OCI-LY7 (cell line): Measurements from ENCODE around the gene EYS. TPM values are rescaled to one million over a fixed set of nuclear protein-coding genes. Genes with fewer than 3 reads are reported as not detected.

ENCODE experiments used
- BruUV-seq: library from RNA; stranded (reverse); fragments of 400-500 nt; replicated peaks from 2 replicates; lab custom pipeline; 2021; lab: Mats Ljungman, UMichigan
- CTCF ChIA-PET: fragments of 300-600 bp; sonication (Branson Sonifier 250); formaldehyde crosslinking; loops from one replicate; lab custom pipeline; 2022; ENCODE audit warnings: antibody characterized with exemption; ENCODE audit not compliant: unreplicated experiment; lab: Charles Lee
- POLR2A ChIA-PET: fragments of 300-600 bp; sonication (Branson Sonifier 250); formaldehyde crosslinking; loops from one replicate; lab custom pipeline; 2022; ENCODE audit warnings: antibody characterized with exemption; lab: Charles Lee
- DNase-seq: peaks from one replicate; pipeline ENCODE4 v3.0.0-alpha.2; 2015; ENCODE audit warnings: low spot score
- H2AFZ ChIP-seq: fragments of 200-600 bp; sonication (generic), shearing (Covaris generic); 2 replicates; pipeline ENCODE4 v1.6.1; 2014; ENCODE audit warnings: mild to moderate bottlenecking, antibody characterized with exemption, low read length, moderate library complexity
- H3K27ac ChIP-seq: fragments of 200-600 bp; sonication (generic); 2 replicates; pipeline ENCODE4 v1.5.1; 2014; ENCODE audit warnings: mixed run types, low read depth, mild to moderate bottlenecking, moderate library complexity, low read length, inconsistent platforms; ENCODE audit not compliant: poor library complexity, severe bottlenecking
- H3K36me3 ChIP-seq: fragments of 200-600 bp; sonication (generic); 2 replicates; pipeline ENCODE4 v1.6.1; 2014; ENCODE audit warnings: mild to moderate bottlenecking, antibody characterized with exemption, low read length, moderate library complexity, mixed read lengths; ENCODE audit not compliant: insufficient read depth
- H3K4me1 ChIP-seq: fragments of 200-600 bp; sonication (generic); 2 replicates; pipeline ENCODE4 v1.5.1; 2014; ENCODE audit warnings: mild to moderate bottlenecking, low read length; ENCODE audit not compliant: insufficient read depth, poor library complexity, severe bottlenecking
- H3K4me2 ChIP-seq: fragments of 200-600 bp; sonication (generic); 2 replicates; pipeline ENCODE4 v1.6.1; 2014; ENCODE audit warnings: mild to moderate bottlenecking, low read length
- H3K4me3 ChIP-seq: fragments of 200-600 bp; sonication (generic); 2 replicates; pipeline ENCODE4 v1.5.1; 2014; ENCODE audit warnings: mild to moderate bottlenecking, low read depth, low read length; ENCODE audit not compliant: poor library complexity, severe bottlenecking
- H3K79me2 ChIP-seq: fragments of 200-600 bp; sonication (generic); 2 replicates; pipeline ENCODE4 v1.6.1; 2016; ENCODE audit warnings: low read depth, mild to moderate bottlenecking, low read length, moderate library complexity, mixed read lengths; ENCODE audit not compliant: insufficient read depth
- H3K9me2 ChIP-seq: fragments of 200-600 bp; sonication (generic); 2 replicates; pipeline ENCODE4 v1.6.1; 2016; ENCODE audit warnings: mild to moderate bottlenecking, low read length, mixed read lengths; ENCODE audit not compliant: insufficient read depth
- H3K9me3 ChIP-seq: fragments of 200-600 bp; sonication (generic); 2 replicates; pipeline ENCODE4 v1.6.1; 2014; ENCODE audit warnings: mild to moderate bottlenecking, mixed run types, low read length, mixed read lengths
- H4K20me1 ChIP-seq: fragments of 200-600 bp; sonication (generic); 2 replicates; pipeline ENCODE4 v1.6.1; 2014; ENCODE audit warnings: mild to moderate bottlenecking, antibody characterized with exemption, low read length, moderate library complexity, mixed read lengths; ENCODE audit not compliant: insufficient read depth
- CTCF ChIP-seq: fragments of 200-600 bp; sonication (generic); conservative IDR thresholded peaks from 2 replicates; pipeline ENCODE4 v1.5.1; 2014; ENCODE audit warnings: mild to moderate bottlenecking, antibody characterized with exemption, low read length, moderate library complexity, mixed read lengths
- EZH2phosphoT487 ChIP-seq: fragments of 200-600 bp; sonication (generic); IDR thresholded peaks from 2 replicates; pipeline ENCODE4 v1.6.1; 2018; ENCODE audit warnings: low read depth, borderline replicate concordance, mild to moderate bottlenecking, mixed run types, antibody characterized with exemption, low read length, moderate library complexity, mixed read lengths
- intact Hi-C: fragments of 100-400 bp; cut with micrococcal nuclease; formaldehyde crosslinking; loops from one replicate; pipeline ENCODE4 v1.10.0; 2022; ENCODE audit not compliant: unreplicated experiment
- total RNA-seq, 2 experiments: library from RNA; depleted of rRNA in 1 of 2; stranded (reverse); fragments of >200 nt in 1 of 2; shearing (Covaris generic) in 1 of 2; gene quantifications; 2 replicates each; pipeline ENCODE4 v1.2.3, GENCODE V29; 2014 to 2022

EYS gene
- total RNA-seq, 2 experiments from 2014 or later, result not detected

DNA sequence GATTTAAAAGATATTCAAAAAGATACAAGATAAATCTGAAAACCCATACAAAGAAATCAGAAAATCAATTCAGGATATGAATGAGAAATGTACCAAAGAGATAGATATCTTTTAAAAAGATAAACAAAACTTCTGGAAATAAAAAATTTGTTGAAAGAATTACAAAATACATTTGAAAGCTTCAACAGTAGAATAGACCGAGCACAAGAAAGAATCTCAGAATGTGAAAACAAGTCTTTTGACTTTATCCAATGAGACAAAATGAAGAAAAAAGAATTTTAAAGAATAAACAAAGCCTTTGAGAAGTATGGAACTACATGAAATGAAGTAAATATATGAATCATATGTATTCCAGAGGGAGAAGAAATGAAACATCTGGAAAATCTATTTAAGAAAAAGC, 1011.0 kb downstream of the EYS start:
- ChIA-PET POLR2A (no interaction called here), CTCF (no interaction called here)
- no peaks in the 10 kb centered on the region for H4K20me1 ChIP-seq
- TF ChIP-seq EZH2phosphoT487 (no peak), CTCF (no peak)
- 0 out of 2 replicates have a peak, but pooled peaks cover 4% of the 10 kb centered on the region for H3K9me3 ChIP-seq
- no peaks in the 10 kb centered on the region for H3K9me2 ChIP-seq
- H3K4me3 ChIP-seq, result no peak overlapping the region
- BruUV-seq, result no TSS peak
- H3K36me3 ChIP-seq, result no peaks in the 10 kb centered on the region
- peak; percentile 1 for DNase-seq
- no peak overlapping the region for H3K4me2 ChIP-seq
- intact Hi-C loops, result no loop called here
- no peak overlapping the region for H3K27ac ChIP-seq
- H3K4me1 ChIP-seq, result no peaks in the 10 kb centered on the region
- H2AFZ ChIP-seq, result no peak overlapping the region
- H3K79me2 ChIP-seq, result no peaks in the 10 kb centered on the region

- Histone ChIP-seq H3K9me2 (no peaks in the 10 kb centered on the region), H3K9me3 (0 out of 2 replicates have a peak, but pooled peaks cover 4% of the 10 kb centered on the region), H2AFZ (no peak overlapping the region), H3K4me2 (no peak overlapping the region), H3K4me1 (no peaks in the 10 kb centered on the region), H3K79me2 (no peaks in the 10 kb centered on the region), H3K36me3 (no peaks in the 10 kb centered on the region), H3K4me3 (no peak overlapping the region), H3K27ac (no peak overlapping the region), H4K20me1 (no peaks in the 10 kb centered on the region)
- intact Hi-C loops, result no loop called here
- POLR2A ChIA-PET, result interaction anchor here (0.6 kb wide), 1 partner anchor 84 kb away, joined by 3 read pairs; no protein-coding TSS in a partner anchor
- CTCF ChIA-PET, result no interaction called here
- BruUV-seq, result no TSS peak
- no peak for DNase-seq
- TF ChIP-seq EZH2phosphoT487 (no peak), CTCF (no peak)
Observed at GRCh38 chr6:64694356-64694755, 1012.7 kb downstream of the EYS start.

- intact Hi-C loops, result no loop called here
- POLR2A ChIA-PET, result interaction anchor here (0.6 kb wide), 1 partner anchor 1614 kb away, joined by 4 read pairs; no protein-coding TSS in a partner anchor
- CTCF ChIA-PET, result no interaction called here
Observed at GRCh38 chr6:64691064-64691463, 1016.0 kb downstream of the EYS start.

More at GRCh38 chr6:64691064-64691463, 1016.0 kb downstream of the EYS start:
- no peak for TF ChIP-seq CTCF
- no peak overlapping the region for H3K4me3 ChIP-seq
- no TSS peak for BruUV-seq
- H4K20me1 ChIP-seq, result no peaks in the 10 kb centered on the region
- no peak overlapping the region for H2AFZ ChIP-seq
- H3K36me3 ChIP-seq, result no peaks in the 10 kb centered on the region
- H3K9me2 ChIP-seq, result no peaks in the 10 kb centered on the region
- H3K4me2 ChIP-seq, result no peak overlapping the region
- DNase-seq, result no peak
- no peak overlapping the region for H3K27ac ChIP-seq
- 0 out of 2 replicates have a peak, but pooled peaks cover 4% of the 10 kb centered on the region for H3K9me3 ChIP-seq
- H3K4me1 ChIP-seq, result no peaks in the 10 kb centered on the region
- H3K79me2 ChIP-seq, result no peaks in the 10 kb centered on the region
